Activated naive CD4-positive, alpha-beta T cell treated with Interleukin-2 at 50 U/mL for 16 hours (primary cell): ENCODE results near the gene MAN1C1.

ENCODE experiments used
- DNase-seq: peaks from one replicate; pipeline ENCODE4 v3.0.0-alpha.2; 2020

The MAN1C1 gene

GRCh38 chr1:25616095-25616986, at the start of gene MAN1C1:
MAN1C1 (plus strand) TSS chr1:25616791; CDS start chr1:25617798, 1,007 bp downstream.
- DNase-seq = peak; percentile 77

GRCh38 chr1:25567710-25568089, 48.9 kb upstream of the MAN1C1 start:
- DNase-seq = no peak

GRCh38 chr1:25568090-25568833, 48.3 kb upstream of the MAN1C1 start:
- DNase-seq = no peak

- DNase-seq = no peak
Measured at GRCh38 chr1:25568834-25569596, 47.6 kb upstream of the MAN1C1 start.

- DNase-seq = no peak
Measured at GRCh38 chr1:25569597-25570396, 46.8 kb upstream of the MAN1C1 start.

- no peak for DNase-seq
Measured at GRCh38 chr1:25570798-25571521, 45.6 kb upstream of the MAN1C1 start.

GRCh38 chr1:25571522-25571970, 45.0 kb upstream of the MAN1C1 start:
- no peak for DNase-seq

- no peak for DNase-seq
Measured at GRCh38 chr1:25572107-25572506, 44.5 kb upstream of the MAN1C1 start.

GRCh38 chr1:25572708-25573590, 43.6 kb upstream of the MAN1C1 start:
- peak; percentile 56 for DNase-seq

- DNase-seq = no peak
Measured at GRCh38 chr1:25573591-25573930, 43.0 kb upstream of the MAN1C1 start.

GRCh38 chr1:25573961-25574360, 42.6 kb upstream of the MAN1C1 start:
- no peak for DNase-seq

GRCh38 chr1:25575191-25575590, 41.4 kb upstream of the MAN1C1 start:
- DNase-seq = no peak

- DNase-seq = no peak
Measured at GRCh38 chr1:25576459-25577133, 40.0 kb upstream of the MAN1C1 start.

- no peak for DNase-seq
Measured at GRCh38 chr1:25577134-25577920, 39.3 kb upstream of the MAN1C1 start.

- DNase-seq = no peak
Measured at GRCh38 chr1:25579292-25580252, 37.0 kb upstream of the MAN1C1 start.

- no peak for DNase-seq
Measured at GRCh38 chr1:25580927-25581326, 35.7 kb upstream of the MAN1C1 start.

- DNase-seq = no peak
Measured at GRCh38 chr1:25581764-25582163, 34.8 kb upstream of the MAN1C1 start.
